Stimulated activated CD4-positive, alpha-beta T cell treated with anti-CD3 and anti-CD28 coated beads, Interleukin-12 subunit alpha, Interleukin-12 subunit beta, amount 100 ng/mL, for 48 hours (primary cell): ENCODE measurements around the gene PRMT7.

Experiments
- DNase-seq, 3 donors: peaks; one replicate each; pipeline ENCODE4 v3.0.0-alpha.2; 2020; ENCODE audit warnings: low read depth in 2 of 3, low spot score in 1 of 3

The PRMT7 gene

GRCh38 chr16:68362262-68362913, 51.6 kb downstream of the PRMT7 start:
- no peak for DNase-seq

- no peak for DNase-seq
Measured at GRCh38 chr16:68362947-68363657, 52.3 kb downstream of the PRMT7 start.

- no peak for DNase-seq
Measured at GRCh38 chr16:68363658-68364521, 53.1 kb downstream of the PRMT7 start.

- DNase-seq: no peak
Measured at GRCh38 chr16:68364561-68364998, 53.8 kb downstream of the PRMT7 start.

DNA sequence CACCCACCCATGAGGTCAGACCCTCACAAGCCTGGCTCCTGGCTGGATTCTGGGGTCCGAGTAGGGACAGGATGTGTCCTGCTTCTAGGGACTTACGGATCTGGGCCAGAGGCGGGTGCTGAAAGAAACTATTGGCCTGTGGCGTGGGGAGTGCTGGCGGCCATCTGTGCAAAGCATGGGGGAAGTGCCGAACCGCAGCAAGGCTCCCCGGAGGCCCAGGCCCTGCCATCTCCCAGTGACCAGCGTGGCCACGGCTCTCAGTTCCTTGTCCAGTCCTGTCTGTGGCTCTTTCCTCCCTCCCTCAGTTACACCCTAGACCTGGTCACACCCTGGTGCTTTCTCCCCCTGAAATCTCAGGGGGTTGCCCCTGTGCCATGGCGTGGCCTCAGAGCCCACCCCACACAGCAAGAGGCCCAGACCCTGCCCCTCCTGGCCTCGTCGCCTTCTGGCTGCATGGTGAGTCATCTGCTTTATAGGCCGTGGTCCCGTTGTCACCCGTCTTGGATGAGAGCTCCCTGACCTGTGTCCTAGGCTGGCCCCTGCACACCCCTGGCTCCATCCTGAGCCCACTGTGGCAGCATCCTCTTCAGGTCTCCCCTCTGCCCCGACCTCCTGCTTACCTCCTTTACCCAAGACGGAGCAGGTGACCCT, 54.5 kb downstream of the PRMT7 start:
- no peak for DNase-seq

GRCh38 chr16:68366062-68366461, 55.2 kb downstream of the PRMT7 start:
- no peak for DNase-seq

DNA sequence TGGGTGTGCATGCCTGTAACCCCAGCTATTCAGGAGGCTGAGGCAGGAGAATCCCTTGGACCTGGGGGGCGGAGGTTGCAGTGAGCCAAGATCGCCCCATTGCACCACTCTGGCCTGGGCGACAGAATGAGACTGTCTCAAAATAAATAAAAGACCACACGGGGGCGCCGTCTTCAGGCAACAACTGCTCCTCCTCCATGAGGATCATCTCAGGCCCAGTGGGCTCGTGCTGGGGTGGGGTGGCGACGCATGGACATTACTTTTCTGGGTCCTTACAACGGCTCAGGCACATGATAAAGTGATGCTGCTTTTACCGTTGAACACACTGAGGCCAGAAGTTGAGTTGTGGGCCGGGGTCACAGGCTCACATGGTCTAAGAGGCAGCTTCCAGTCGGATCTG, 56.2 kb downstream of the PRMT7 start:
- peak in 2 of 3 donors; percentile 31 to 50 for DNase-seq

- no peak for DNase-seq
Measured at GRCh38 chr16:68367440-68367839, 56.6 kb downstream of the PRMT7 start.

DNA sequence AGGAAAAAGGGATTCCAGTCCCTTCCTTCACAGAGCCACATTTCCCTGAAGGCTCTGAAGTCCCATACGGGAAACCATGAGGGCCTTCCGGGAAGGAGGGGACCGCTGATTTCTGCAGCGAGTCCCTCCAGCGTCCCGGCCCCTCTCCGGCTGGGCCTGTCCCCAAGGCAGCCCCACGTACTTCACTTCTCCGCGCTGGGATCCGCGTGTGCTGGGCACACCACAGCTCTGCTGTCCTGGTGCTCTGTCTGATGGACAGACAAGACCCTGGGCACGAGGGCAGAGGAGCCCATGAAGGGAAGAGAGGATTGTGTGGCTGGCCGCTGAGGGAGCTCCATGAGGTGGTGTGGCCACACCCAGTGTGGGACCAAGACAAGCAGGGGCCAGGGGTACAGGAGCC, 57.1 kb downstream of the PRMT7 start:
- no peak for DNase-seq

GRCh38 chr16:68368301-68368888, 57.6 kb downstream of the PRMT7 start:
- DNase-seq: no peak

DNA sequence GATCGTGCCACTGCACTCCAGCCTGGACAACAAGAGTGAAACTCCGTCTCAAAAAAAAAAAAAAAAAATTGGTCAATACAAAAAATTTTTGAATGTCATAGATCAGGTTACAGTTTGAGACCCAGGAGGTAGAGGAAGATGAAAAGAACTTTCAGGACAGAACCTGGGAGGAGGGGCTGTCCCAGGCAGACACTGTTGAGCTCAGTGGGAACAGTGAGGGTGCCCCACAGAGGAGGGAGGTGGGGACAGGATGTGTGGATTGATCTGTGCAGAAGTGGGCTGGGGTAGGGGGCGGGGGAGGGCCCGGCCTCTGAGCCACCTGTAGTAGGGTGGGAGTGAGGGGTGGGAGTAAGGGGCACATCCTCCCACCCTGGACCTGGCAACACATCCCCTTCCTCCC, 58.3 kb downstream of the PRMT7 start:
- no peak for DNase-seq

GRCh38 chr16:68369697-68370580, 59.1 kb downstream of the PRMT7 start:
- DNase-seq: peak; percentile 9 to 34 (median 26)

- no peak for DNase-seq
Measured at GRCh38 chr16:68370581-68371275, 59.9 kb downstream of the PRMT7 start.

DNA sequence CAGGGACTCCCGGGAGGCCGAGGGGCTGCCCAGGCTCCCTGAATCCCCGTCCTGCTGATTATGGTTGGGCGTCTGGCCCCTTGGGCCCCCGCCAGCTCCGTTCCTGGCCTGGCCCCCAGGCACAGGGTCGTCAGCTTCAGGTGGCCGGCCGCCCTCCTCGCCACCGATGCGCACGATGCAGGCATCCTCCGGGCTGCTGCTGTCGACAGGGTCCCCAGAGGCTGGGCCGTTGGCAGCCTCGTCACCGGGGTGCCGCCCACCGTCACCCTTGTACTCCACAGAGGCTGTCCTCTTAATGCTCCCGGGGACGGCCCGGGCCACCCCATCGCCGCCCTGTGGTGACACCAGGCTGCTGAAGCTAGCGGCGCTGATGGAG, 60.4 kb downstream of the PRMT7 start:
- DNase-seq: no peak

- no peak for DNase-seq
Measured at GRCh38 chr16:68371706-68372380, 61.0 kb downstream of the PRMT7 start.

GRCh38 chr16:68372381-68372720, 61.5 kb downstream of the PRMT7 start:
- no peak for DNase-seq

GRCh38 chr16:68372806-68373205, 62.0 kb downstream of the PRMT7 start:
- DNase-seq: no peak

- DNase-seq: no peak
Measured at GRCh38 chr16:68373528-68374245, 62.9 kb downstream of the PRMT7 start.
